K562 (cell line): Measurements from ENCODE around the gene UNC5B. TPM values are rescaled to one million over a fixed set of nuclear protein-coding genes. Genes with fewer than 3 reads are reported as not detected.
A peak's percentile ranks its signal among the peaks of the same experiment; 100 is the strongest.

ENCODE experiments used
- ATAC-seq: fragments of 200-7000 bp; cut with Tn5 transposase; 3 replicates; pipeline ENCODE4 v1.9.1; 2020; ENCODE audit warnings: moderate library complexity
- BruUV-seq: library from RNA; stranded (reverse); fragments of 400-500 nt; replicated peaks from 2 replicates; lab custom pipeline; 2021; lab: Mats Ljungman, UMichigan
- CTCF ChIA-PET: fragments of 300-600 bp; formaldehyde crosslinking; extraction: SDS; loops from one replicate; lab custom pipeline; 2021; ENCODE audit warnings: low intra/inter-chr PET ratio; lab: Yijun Ruan, JAX
- POLR2A ChIA-PET: fragments of 300-600, 350-650 bp; sonication (Branson Sonifier 250); formaldehyde crosslinking; extraction: SDS; loops from one replicate; lab custom pipeline; 2021; ENCODE audit warnings: antibody characterized with exemption, inconsistent platforms; lab: Yijun Ruan, JAX
- DNase-seq, 4 experiments: peaks; one replicate each; pipeline versions ENCODE4 v3.0.0 to v3.0.0-alpha.2; 2011 to 2018; ENCODE audit warnings: low spot score in 3 of 4, mixed read lengths in 3 of 4; ENCODE audit errors: extremely low read depth in 1 of 4
- FAIRE-seq: peaks from 2 replicates; lab custom pipeline; 2011; peaks lifted over from hg19 to GRCh38; lab: Jason Lieb, UNC
- H2AFZ ChIP-seq: 2 replicates; pipeline ENCODE4 v1.6.0; 2011; ENCODE audit warnings: low read depth, low read length, control low read depth, inconsistent platforms
- H3K27ac ChIP-seq: fragments of 200-600 bp; 3 replicates; pipeline ENCODE4 v1.8.0; 2011; ENCODE audit warnings: low read depth, mild to moderate bottlenecking, control low read depth, inconsistent platforms, low read length, moderate library complexity, mixed read lengths; ENCODE audit errors: extremely low read depth
- H3K27me3 ChIP-seq, 2 experiments: fragments of 300-600 bp in 1 of 2; 2 replicates in 1 of 2; 3 replicates in 1 of 2; pipeline versions ENCODE4 v1.6.0 to v1.8.0; 2011; ENCODE audit warnings: inconsistent platforms in 2 of 2, low read length in 2 of 2, mild to moderate bottlenecking in 1 of 2, mixed read lengths in 1 of 2, moderate library complexity in 1 of 2; ENCODE audit not compliant: control insufficient read depth in 2 of 2, insufficient read depth in 2 of 2
- H3K36me3 ChIP-seq: fragments of 300-600 bp; 3 replicates; pipeline ENCODE4 v1.8.0; 2011; ENCODE audit warnings: mild to moderate bottlenecking, low read length, inconsistent platforms; ENCODE audit not compliant: control insufficient read depth, insufficient read depth
- H3K4me1 ChIP-seq, 2 experiments: fragments of 200-600 bp in 1 of 2; replicated peaks in 1 of 2; 2 replicates in 1 of 2; 3 replicates in 1 of 2; pipeline versions ENCODE4 v1.5.1 to v1.8.0; 2011; ENCODE audit warnings: inconsistent platforms in 2 of 2, low read length in 2 of 2, mild to moderate bottlenecking in 1 of 2, mixed read lengths in 1 of 2, moderate library complexity in 1 of 2; ENCODE audit not compliant: control insufficient read depth in 2 of 2, insufficient read depth in 2 of 2
- H3K4me2 ChIP-seq: 2 replicates; pipeline ENCODE4 v1.6.1; 2011; ENCODE audit warnings: low read length, control low read depth, inconsistent platforms, mixed read lengths; ENCODE audit not compliant: insufficient read depth
- H3K4me3 ChIP-seq: fragments of 200-600 bp; sonication (generic), shearing (Covaris generic); 2 replicates; pipeline ENCODE4 v1.5.1; 2016; ENCODE audit warnings: control low read depth, inconsistent platforms
- H3K79me2 ChIP-seq: fragments of 200-600 bp; 3 replicates; pipeline ENCODE4 v1.8.0; 2011; ENCODE audit warnings: low read length, inconsistent platforms; ENCODE audit not compliant: control insufficient read depth, insufficient read depth
- H3K9ac ChIP-seq, 2 experiments: 2 replicates each; pipeline versions ENCODE4 v1.6.0 to v1.6.1; 2011; ENCODE audit warnings: low read depth in 2 of 2, low read length in 2 of 2, control low read depth in 1 of 2, inconsistent platforms in 1 of 2, mild to moderate bottlenecking in 1 of 2, mixed read lengths in 1 of 2; ENCODE audit not compliant: insufficient read depth in 1 of 2
- H3K9me1 ChIP-seq: one replicate; pipeline ENCODE4 v1.6.0; 2011; ENCODE audit warnings: inconsistent platforms, mild to moderate bottlenecking, low read length, moderate library complexity; ENCODE audit not compliant: control insufficient read depth, insufficient read depth
- H3K9me3 ChIP-seq: replicated peaks from 2 replicates; pipeline ENCODE4 v1.5.1; 2011; ENCODE audit warnings: low read depth, low read length, inconsistent platforms; ENCODE audit not compliant: control insufficient read depth, insufficient read depth
- H4K20me1 ChIP-seq: replicated peaks from 2 replicates; pipeline ENCODE4 v1.6.1; 2011; ENCODE audit warnings: low read length, inconsistent platforms, mixed read lengths; ENCODE audit not compliant: control insufficient read depth, insufficient read depth
- PHF20 ChIP-seq: fragments of 450-650 bp; IDR thresholded peaks from 2 replicates; pipeline ENCODE4 v1.6.1; 2018; ENCODE audit not compliant: partially characterized antibody
- ZNF3 ChIP-seq: fragments of 250-450 bp; sonication (Bioruptor Pico); IDR thresholded peaks from 2 replicates; pipeline ENCODE4 v1.5.0; 2021; ENCODE audit warnings: mild to moderate bottlenecking, moderate library complexity
- WGBS: fragments of 100-300 bp; shearing (Covaris generic); methylation state at CpG from one replicate; pipeline ENCODE4 v1.1.6; 2016; ENCODE audit warnings: low coverage, mixed read lengths; ENCODE audit not compliant: insufficient coverage; ENCODE audit errors: missing lambda C conversion rate; 5-methylcytosine and 5-hydroxymethylcytosine counted together
- in situ Hi-C: fragments of 300-500 bp; cut with MboI; formaldehyde crosslinking; loops from 4 replicates; pipeline ENCODE4 v1.15.0; 2018; ENCODE audit warnings: inconsistent platforms, mixed read lengths
- intact Hi-C: fragments of 100-400 bp; cut with micrococcal nuclease; formaldehyde crosslinking; loops from 2 replicates; pipeline ENCODE4 v1.14.2; 2022
- polyA plus RNA-seq, 8 experiments: library from polyadenylated mRNA; depleted of rRNA in 4 of 8; stranded (reverse) in 5 of 8; unstranded in 3 of 8; fragments of >200 nt; fragmentation: Nextera tagmentation in 2 of 8; fragmentation: Illumina TruSeq in 1 of 8; extraction: Ambion mirVana in 2 of 8; extraction: Trizol in 1 of 8; gene quantifications; 2 replicates each; pipeline versions ENCODE4 v1.2.1 to v1.2.3, GENCODE V29; 2011 to 2014; ENCODE audit warnings: inconsistent platforms in 1 of 8, missing spikeins in 1 of 8
- total RNA-seq, 7 experiments: library from RNA; depleted of rRNA in 6 of 7; stranded (reverse); fragments of >200 nt in 6 of 7; fragmentation: Illumina TruSeq in 2 of 7; extraction: Trizol in 2 of 7; gene quantifications; 2 replicates each; pipeline versions ENCODE4 v1.2.1 to v1.2.3, GENCODE V29; 2011 to 2021; ENCODE audit warnings: low replicate concordance in 1 of 7
- TF ChIP-seq, protein P1 (sequence below), 3 experiments: IDR thresholded peaks in 2 of 3; conservative IDR thresholded peaks in 1 of 3; 2 replicates each; pipeline ENCODE4 v1.5.1; 2011 to 2012; ENCODE audit warnings: low read length in 3 of 3, mild to moderate bottlenecking in 3 of 3, control low read depth in 2 of 3, improper control_type of control experiment in 1 of 3, inconsistent platforms in 1 of 3, low read depth in 1 of 3, mixed read lengths in 1 of 3, moderate library complexity in 1 of 3; ENCODE audit not compliant: insufficient read depth in 2 of 3
- TF ChIP-seq, protein P2 (sequence below): fragments of 200-600 bp; sonication (generic); IDR thresholded peaks from one replicate; pipeline ENCODE4 v1.6.1; 2012; ENCODE audit warnings: mild to moderate bottlenecking, low read depth, low read length, inconsistent platforms

UNC5B gene
- total and polyA plus RNA-seq, 9 of the 15 experiments (the other 6 are each of a cell fraction or from before 2014, with no cell fraction given): 0.10 to 8.4 (median 2.1) TPM

DNA sequence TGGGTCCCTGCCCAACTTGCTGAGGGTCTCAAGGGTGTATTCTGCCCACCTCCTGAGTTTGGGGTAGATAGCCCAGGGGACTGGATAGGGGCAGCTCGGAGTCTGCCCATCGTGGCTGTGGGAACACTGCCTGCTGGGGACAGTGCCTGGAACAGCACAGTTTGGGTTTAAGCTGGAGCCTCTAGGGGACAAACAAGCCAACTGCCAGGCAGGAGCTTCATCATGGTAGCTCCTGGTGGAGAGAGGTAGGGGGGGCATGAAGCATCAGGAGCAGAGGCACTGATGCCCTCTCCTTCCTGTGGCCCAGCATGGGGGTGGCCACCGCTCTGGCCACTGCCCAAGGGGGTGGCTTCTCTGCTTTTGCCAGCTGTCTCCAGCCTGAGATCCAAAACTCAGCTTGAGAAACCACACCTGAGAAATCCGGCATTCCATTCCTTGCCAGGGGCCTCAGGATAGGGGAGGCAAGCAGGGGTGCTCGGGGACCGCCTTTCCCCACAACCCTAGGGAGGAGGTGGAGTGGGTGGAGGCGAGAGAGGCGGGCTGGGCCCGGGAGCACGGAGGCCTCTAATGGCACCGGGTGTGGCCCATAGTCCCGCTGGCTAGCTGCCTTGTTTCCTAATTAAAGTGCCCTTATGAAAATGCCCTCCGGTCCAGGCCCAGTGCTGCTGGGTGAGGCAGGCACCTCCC lies 47.6 kb downstream of the UNC5B start:
- ATAC-seq: peak; percentile 20
- no peak for FAIRE-seq
- no peak for TF ChIP-seq PHF20
- TF ChIP-seq ZNF3 (CRISPR knock-in tag): no peak
- TF ChIP-seq, protein P1, sequence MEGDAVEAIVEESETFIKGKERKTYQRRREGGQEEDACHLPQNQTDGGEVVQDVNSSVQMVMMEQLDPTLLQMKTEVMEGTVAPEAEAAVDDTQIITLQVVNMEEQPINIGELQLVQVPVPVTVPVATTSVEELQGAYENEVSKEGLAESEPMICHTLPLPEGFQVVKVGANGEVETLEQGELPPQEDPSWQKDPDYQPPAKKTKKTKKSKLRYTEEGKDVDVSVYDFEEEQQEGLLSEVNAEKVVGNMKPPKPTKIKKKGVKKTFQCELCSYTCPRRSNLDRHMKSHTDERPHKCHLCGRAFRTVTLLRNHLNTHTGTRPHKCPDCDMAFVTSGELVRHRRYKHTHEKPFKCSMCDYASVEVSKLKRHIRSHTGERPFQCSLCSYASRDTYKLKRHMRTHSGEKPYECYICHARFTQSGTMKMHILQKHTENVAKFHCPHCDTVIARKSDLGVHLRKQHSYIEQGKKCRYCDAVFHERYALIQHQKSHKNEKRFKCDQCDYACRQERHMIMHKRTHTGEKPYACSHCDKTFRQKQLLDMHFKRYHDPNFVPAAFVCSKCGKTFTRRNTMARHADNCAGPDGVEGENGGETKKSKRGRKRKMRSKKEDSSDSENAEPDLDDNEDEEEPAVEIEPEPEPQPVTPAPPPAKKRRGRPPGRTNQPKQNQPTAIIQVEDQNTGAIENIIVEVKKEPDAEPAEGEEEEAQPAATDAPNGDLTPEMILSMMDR (IDR thresholded peaks at IDR 0.05 in 2 of 3, conservative IDR thresholded peaks at IDR 0.05 in 1 of 3; ENCODE audit: insufficient read depth in 2 of 3, low read depth in 1 of 3, low read length in 3 of 3): peak in 2 of 3 experiments; percentile 26 to 52; a peak in 4 of 6 replicates
- TF ChIP-seq, protein P2, sequence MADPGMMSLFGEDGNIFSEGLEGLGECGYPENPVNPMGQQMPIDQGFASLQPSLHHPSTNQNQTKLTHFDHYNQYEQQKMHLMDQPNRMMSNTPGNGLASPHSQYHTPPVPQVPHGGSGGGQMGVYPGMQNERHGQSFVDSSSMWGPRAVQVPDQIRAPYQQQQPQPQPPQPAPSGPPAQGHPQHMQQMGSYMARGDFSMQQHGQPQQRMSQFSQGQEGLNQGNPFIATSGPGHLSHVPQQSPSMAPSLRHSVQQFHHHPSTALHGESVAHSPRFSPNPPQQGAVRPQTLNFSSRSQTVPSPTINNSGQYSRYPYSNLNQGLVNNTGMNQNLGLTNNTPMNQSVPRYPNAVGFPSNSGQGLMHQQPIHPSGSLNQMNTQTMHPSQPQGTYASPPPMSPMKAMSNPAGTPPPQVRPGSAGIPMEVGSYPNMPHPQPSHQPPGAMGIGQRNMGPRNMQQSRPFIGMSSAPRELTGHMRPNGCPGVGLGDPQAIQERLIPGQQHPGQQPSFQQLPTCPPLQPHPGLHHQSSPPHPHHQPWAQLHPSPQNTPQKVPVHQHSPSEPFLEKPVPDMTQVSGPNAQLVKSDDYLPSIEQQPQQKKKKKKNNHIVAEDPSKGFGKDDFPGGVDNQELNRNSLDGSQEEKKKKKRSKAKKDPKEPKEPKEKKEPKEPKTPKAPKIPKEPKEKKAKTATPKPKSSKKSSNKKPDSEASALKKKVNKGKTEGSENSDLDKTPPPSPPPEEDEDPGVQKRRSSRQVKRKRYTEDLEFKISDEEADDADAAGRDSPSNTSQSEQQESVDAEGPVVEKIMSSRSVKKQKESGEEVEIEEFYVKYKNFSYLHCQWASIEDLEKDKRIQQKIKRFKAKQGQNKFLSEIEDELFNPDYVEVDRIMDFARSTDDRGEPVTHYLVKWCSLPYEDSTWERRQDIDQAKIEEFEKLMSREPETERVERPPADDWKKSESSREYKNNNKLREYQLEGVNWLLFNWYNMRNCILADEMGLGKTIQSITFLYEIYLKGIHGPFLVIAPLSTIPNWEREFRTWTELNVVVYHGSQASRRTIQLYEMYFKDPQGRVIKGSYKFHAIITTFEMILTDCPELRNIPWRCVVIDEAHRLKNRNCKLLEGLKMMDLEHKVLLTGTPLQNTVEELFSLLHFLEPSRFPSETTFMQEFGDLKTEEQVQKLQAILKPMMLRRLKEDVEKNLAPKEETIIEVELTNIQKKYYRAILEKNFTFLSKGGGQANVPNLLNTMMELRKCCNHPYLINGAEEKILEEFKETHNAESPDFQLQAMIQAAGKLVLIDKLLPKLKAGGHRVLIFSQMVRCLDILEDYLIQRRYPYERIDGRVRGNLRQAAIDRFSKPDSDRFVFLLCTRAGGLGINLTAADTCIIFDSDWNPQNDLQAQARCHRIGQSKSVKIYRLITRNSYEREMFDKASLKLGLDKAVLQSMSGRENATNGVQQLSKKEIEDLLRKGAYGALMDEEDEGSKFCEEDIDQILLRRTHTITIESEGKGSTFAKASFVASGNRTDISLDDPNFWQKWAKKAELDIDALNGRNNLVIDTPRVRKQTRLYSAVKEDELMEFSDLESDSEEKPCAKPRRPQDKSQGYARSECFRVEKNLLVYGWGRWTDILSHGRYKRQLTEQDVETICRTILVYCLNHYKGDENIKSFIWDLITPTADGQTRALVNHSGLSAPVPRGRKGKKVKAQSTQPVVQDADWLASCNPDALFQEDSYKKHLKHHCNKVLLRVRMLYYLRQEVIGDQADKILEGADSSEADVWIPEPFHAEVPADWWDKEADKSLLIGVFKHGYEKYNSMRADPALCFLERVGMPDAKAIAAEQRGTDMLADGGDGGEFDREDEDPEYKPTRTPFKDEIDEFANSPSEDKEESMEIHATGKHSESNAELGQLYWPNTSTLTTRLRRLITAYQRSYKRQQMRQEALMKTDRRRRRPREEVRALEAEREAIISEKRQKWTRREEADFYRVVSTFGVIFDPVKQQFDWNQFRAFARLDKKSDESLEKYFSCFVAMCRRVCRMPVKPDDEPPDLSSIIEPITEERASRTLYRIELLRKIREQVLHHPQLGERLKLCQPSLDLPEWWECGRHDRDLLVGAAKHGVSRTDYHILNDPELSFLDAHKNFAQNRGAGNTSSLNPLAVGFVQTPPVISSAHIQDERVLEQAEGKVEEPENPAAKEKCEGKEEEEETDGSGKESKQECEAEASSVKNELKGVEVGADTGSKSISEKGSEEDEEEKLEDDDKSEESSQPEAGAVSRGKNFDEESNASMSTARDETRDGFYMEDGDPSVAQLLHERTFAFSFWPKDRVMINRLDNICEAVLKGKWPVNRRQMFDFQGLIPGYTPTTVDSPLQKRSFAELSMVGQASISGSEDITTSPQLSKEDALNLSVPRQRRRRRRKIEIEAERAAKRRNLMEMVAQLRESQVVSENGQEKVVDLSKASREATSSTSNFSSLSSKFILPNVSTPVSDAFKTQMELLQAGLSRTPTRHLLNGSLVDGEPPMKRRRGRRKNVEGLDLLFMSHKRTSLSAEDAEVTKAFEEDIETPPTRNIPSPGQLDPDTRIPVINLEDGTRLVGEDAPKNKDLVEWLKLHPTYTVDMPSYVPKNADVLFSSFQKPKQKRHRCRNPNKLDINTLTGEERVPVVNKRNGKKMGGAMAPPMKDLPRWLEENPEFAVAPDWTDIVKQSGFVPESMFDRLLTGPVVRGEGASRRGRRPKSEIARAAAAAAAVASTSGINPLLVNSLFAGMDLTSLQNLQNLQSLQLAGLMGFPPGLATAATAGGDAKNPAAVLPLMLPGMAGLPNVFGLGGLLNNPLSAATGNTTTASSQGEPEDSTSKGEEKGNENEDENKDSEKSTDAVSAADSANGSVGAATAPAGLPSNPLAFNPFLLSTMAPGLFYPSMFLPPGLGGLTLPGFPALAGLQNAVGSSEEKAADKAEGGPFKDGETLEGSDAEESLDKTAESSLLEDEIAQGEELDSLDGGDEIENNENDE: no peak
- TF ChIP-seq, all 486 proteins: peak for 1
- POLR2A ChIA-PET: interaction anchor here (0.6 to 1.8 kb wide), 6 partner anchors 10 to 921 kb away, joined by 3 to 6 read pairs (median 3); no protein-coding TSS in a partner anchor
- H3K4me3 ChIP-seq: no peak overlapping the region
- BruUV-seq: no TSS peak
- intact Hi-C loops: no loop called here
- no peak overlapping the region for H3K4me2 ChIP-seq
- no peaks in the 10 kb centered on the region for H3K9me3 ChIP-seq
- no peaks in the 10 kb centered on the region for H3K9me1 ChIP-seq
- H3K36me3 ChIP-seq: no peaks in the 10 kb centered on the region
- peaks cover 20 to 26% of the 10 kb centered on the region in 2 experiments for H3K4me1 ChIP-seq
- H2AFZ ChIP-seq: no peak overlapping the region
- 0 out of 2 replicates have a peak, but pooled peaks cover 3% of the 10 kb centered on the region for H4K20me1 ChIP-seq
- H3K9ac ChIP-seq: peak overlapping the region in 1 of 2 experiments; percentile 21; a peak in 2 of 4 replicates
- 42% methylated on average over 13 of the region's 13 CpGs for WGBS
- H3K27me3 ChIP-seq: peaks cover 0 to 5% of the 10 kb centered on the region in 2 experiments; a peak in 2 of 5 replicates
- no peak overlapping the region for H3K27ac ChIP-seq
- CTCF ChIA-PET: no interaction called here
- in situ Hi-C loops: no loop called here
- no peaks in the 10 kb centered on the region for H3K79me2 ChIP-seq
- no peak for DNase-seq
